Heart left ventricle (tissue), 16 donors: ENCODE data around the gene SLC25A2. TPM values are rescaled to one million over a fixed set of nuclear protein-coding genes. Genes with fewer than 3 reads are reported as not detected.
"Not testable (repeated sequence)": the region's sequence is repeated elsewhere in the genome, so short reads cannot be mapped to it uniquely, and the experiment has no call there.

Source experiments
- ATAC-seq, 4 donors: fragments of 200-7000 bp; cut with Tn5 transposase; one replicate each; pipeline ENCODE4 v1.9.1; 2020 to 2022; ENCODE audit warnings: moderate library complexity in 4 of 4, mild to moderate bottlenecking in 3 of 4, moderate number of reproducible peaks in 1 of 4
- DNase-seq, 5 donors: peaks; one replicate each; pipeline ENCODE4 v3.0.0-alpha.2; 2020
- H3K27ac ChIP-seq, 12 donors: fragments of 200-600 bp; sonication (generic) in 4 of 12; one replicate each; pipeline versions ENCODE4 v1.5.0 to v1.8.0; 2016 to 2022; ENCODE audit warnings: mild to moderate bottlenecking in 2 of 12
- H3K27me3 ChIP-seq, 9 donors: fragments of 200-600 bp; sonication (generic) in 2 of 9; one replicate each; pipeline versions ENCODE4 v1.5.1 to v1.8.0; 2016 to 2022; ENCODE audit warnings: mild to moderate bottlenecking in 3 of 9
- H3K36me3 ChIP-seq, 9 donors: fragments of 200-600 bp; sonication (generic) in 2 of 9; one replicate each; pipeline versions ENCODE4 v1.5.0 to v1.8.0; 2018 to 2022; ENCODE audit warnings: mild to moderate bottlenecking in 2 of 9
- H3K4me1 ChIP-seq, 12 donors: fragments of 200-600 bp; sonication (generic) in 4 of 12; one replicate each; pipeline versions ENCODE4 v1.5.0 to v1.8.0; 2016 to 2022; ENCODE audit warnings: mild to moderate bottlenecking in 3 of 12
- H3K4me3 ChIP-seq, 12 donors: fragments of 200-600 bp; sonication (generic) in 4 of 12; one replicate each; pipeline versions ENCODE4 v1.5.0 to v1.8.0; 2017 to 2022; ENCODE audit warnings: mild to moderate bottlenecking in 9 of 12, moderate library complexity in 4 of 12
- H3K9me3 ChIP-seq, 12 donors: fragments of 200-600 bp; sonication (generic) in 4 of 12; one replicate each; pipeline versions ENCODE4 v1.5.0 to v1.8.0; 2016 to 2022; ENCODE audit warnings: mild to moderate bottlenecking in 1 of 12
- POLR2A ChIP-seq, 2 donors: fragments of 450-650 bp; IDR thresholded peaks; one replicate each; pipeline ENCODE4 v1.6.1; 2017; ENCODE audit warnings: antibody characterized with exemption in 2 of 2, mild to moderate bottlenecking in 2 of 2, moderate library complexity in 2 of 2
- WGBS, 4 donors: extraction: QIAGEN DNeasy Blood & Tissue Kit in 2 of 4; methylation state at CpG; one replicate each; pipeline versions ENCODE4 v1.1.5 to v1.1.7; 2013 to 2018; 5-methylcytosine and 5-hydroxymethylcytosine counted together
- intact Hi-C, 10 donors: fragments of 100-400 bp; cut with DNase I; formaldehyde crosslinking; loops; one replicate each; pipeline versions ENCODE4 v1.11.1 to v1.14.2; 2022
- polyA plus RNA-seq, 2 donors: library from polyadenylated mRNA; stranded (reverse); fragments of 200-250 nt; gene quantifications; one replicate each; pipeline ENCODE4 v1.2.3, GENCODE V29; 2013
- total RNA-seq, 9 donors: library from RNA; depleted of rRNA in 2 of 9; stranded (reverse); fragments of >200 nt in 2 of 9; fragmentation: NEBNext Ultra II Directional in 3 of 9; extraction: Animal tissue kit (Norgen Biotek cat#: 25700) in 3 of 9; gene quantifications; one replicate each; pipeline versions ENCODE4 v1.1.0 to v1.2.4, GENCODE V29; 2016 to 2023
- TF ChIP-seq, protein P1 (sequence below), 12 donors: fragments of 200-600 bp; sonication (generic) in 4 of 12; IDR thresholded peaks; one replicate each; pipeline versions ENCODE4 v1.5.0 to v1.8.0; 2018 to 2022; ENCODE audit warnings: antibody characterized with exemption in 12 of 12, mild to moderate bottlenecking in 5 of 12
- donor health status: ischemic (EF 13 %, LVEDD 7.1; RV severe dilation, severe dysfunction).
- donor health status: healthy with polysubstance abuse.
- donor health status: DM: no; HTN: yes; CAD: no.
- donor health status: DM: no; HTN: no; CAD: no.
- donor health status: ischemic (EF 25% LVEDD 6.9; RV normal size, moderate dysfunction).
- donor health status: ischemic (EF 25% LVEDD 5.7; RV mildly dilated, moderate dysfunction).
- donor health status: healthy.
- donor health status: DM: yes; HTN: yes; CAD: no.
- donor health status: ischemic (EF 35%, LVEDD 5.7; RV mildly dilated, moderate dysfunction).
- donor health status: nonischemic (EF 11% LVEDD 7.7; RV severe dilation, severe dysfunction).
- donor health status: DM: yes; HTN: yes; CAD: no.
- donor health status: PGD.
- donor health status: ischemic (EF 29% LVEDD 5.4; RV normal size, mild dysfunction).
- donor health status: nonischemic (EF 23%, LVEDD 6.1; RV moderate dilation, normal function).

The SLC25A2 gene
- total and polyA plus RNA-seq, 11 donors: not detected

DNA sequence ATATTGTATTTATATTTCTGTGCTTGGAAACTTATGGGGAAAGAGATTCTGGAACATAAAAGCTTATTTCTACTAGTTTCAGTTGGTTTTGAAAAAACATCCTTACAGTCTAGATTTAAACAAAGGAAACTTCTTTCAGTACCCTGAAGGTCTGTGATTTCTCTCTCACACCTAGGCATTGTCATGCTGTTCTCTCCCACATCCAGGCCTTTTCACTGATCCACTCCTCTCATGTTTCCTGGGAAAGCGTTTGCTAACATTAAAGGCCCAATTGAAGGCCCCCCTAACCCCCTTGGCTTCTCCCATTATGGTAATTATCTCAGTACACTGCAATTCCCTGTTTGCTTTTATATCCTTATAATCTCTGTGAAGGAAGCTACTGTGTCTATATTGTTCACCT is 38.9 kb upstream of the SLC25A2 start:
- H3K27ac ChIP-seq: peak overlapping the region; percentile 55 to 82 (median 72)
- 16 to 21% (median 17%) methylated on average over 1 of the region's 1 CpG for WGBS, 4 donors

DNA sequence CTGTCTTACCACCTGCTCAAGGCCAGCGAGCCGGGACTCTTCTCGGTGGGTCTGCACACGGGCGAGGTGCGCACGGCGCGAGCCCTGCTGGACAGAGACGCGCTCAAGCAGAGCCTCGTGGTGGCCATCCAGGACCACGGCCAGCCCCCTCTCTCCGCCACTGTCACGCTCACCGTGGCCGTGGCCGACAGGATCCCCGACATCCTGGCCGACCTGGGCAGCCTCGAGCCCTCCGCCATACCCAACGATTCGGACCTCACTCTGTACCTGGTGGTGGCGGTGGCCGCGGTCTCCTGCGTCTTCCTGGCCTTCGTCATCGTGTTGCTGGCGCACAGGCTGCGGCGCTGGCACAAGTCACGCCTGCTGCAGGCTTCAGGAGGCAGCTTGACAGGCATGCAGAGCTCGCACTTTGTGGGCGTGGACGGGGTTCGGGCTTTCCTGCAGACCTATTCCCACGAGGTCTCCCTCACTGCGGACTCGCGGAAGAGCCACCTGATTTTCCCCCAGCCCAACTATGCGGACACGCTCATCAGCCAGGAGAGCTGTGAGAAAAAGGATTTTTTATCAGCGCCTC is 37.0 kb upstream of the SLC25A2 start:
- intact Hi-C loops: loop anchor here in 3 of 10 donors (5.0 to 10.0 kb wide), 4 partner anchors 64 to 221 kb away; partner anchors contain the start of genes PCDHGA9 (in 1 of the 3) and PCDHGB6 (in 1 of the 3)
- H3K36me3 ChIP-seq, ATAC-seq, H3K4me1 ChIP-seq: not testable (repeated sequence)
- 54 to 72% (median 65%) methylated on average over 34 to 45 of the region's 45 CpGs for WGBS, 4 donors
- Histone ChIP-seq H3K27me3 (peaks cover 0 to 28% (median 0%) of the 10 kb centered on the region in 9 donors), H3K27ac (peak overlapping the region in 3 of 12 donors; percentile 73 to 82 (median 81)), H3K9me3 (peaks cover 0 to 98% (median 46%) of the 10 kb centered on the region in 12 donors), H3K4me3 (peak overlapping the region in 11 of 12 donors; percentile 1 to 61 (median 38))
- peak in 1 of 5 donors; percentile 66 for DNase-seq

More for the DNA sequence above, 38.9 kb upstream of the SLC25A2 start:
- DNase-seq: no peak
- TF ChIP-seq POLR2A (IDR thresholded peaks at IDR 0.05): no peak
- TF ChIP-seq, protein P1, sequence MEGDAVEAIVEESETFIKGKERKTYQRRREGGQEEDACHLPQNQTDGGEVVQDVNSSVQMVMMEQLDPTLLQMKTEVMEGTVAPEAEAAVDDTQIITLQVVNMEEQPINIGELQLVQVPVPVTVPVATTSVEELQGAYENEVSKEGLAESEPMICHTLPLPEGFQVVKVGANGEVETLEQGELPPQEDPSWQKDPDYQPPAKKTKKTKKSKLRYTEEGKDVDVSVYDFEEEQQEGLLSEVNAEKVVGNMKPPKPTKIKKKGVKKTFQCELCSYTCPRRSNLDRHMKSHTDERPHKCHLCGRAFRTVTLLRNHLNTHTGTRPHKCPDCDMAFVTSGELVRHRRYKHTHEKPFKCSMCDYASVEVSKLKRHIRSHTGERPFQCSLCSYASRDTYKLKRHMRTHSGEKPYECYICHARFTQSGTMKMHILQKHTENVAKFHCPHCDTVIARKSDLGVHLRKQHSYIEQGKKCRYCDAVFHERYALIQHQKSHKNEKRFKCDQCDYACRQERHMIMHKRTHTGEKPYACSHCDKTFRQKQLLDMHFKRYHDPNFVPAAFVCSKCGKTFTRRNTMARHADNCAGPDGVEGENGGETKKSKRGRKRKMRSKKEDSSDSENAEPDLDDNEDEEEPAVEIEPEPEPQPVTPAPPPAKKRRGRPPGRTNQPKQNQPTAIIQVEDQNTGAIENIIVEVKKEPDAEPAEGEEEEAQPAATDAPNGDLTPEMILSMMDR (IDR thresholded peaks at IDR 0.05): no peak
- Histone ChIP-seq H3K4me1 (peaks cover 0 to 10% (median 0%) of the 10 kb centered on the region in 12 donors), H3K27me3 (peaks cover 0 to 28% (median 0%) of the 10 kb centered on the region in 9 donors), H3K9me3 (peaks cover 0 to 97% (median 47%) of the 10 kb centered on the region in 12 donors), H3K36me3 (peaks cover 0 to 4% (median 0%) of the 10 kb centered on the region in 9 donors), H3K4me3 (peak overlapping the region in 10 of 12 donors; percentile 21 to 61 (median 46))
- intact Hi-C loops: loop anchor here in 3 of 10 donors (5.0 to 10.0 kb wide), 4 partner anchors 62 to 220 kb away; partner anchors contain the start of genes PCDHGA9 (in 1 of the 3) and PCDHGB6 (in 1 of the 3)
- peak; percentile 50 to 69 (median 59) for ATAC-seq

DNA sequence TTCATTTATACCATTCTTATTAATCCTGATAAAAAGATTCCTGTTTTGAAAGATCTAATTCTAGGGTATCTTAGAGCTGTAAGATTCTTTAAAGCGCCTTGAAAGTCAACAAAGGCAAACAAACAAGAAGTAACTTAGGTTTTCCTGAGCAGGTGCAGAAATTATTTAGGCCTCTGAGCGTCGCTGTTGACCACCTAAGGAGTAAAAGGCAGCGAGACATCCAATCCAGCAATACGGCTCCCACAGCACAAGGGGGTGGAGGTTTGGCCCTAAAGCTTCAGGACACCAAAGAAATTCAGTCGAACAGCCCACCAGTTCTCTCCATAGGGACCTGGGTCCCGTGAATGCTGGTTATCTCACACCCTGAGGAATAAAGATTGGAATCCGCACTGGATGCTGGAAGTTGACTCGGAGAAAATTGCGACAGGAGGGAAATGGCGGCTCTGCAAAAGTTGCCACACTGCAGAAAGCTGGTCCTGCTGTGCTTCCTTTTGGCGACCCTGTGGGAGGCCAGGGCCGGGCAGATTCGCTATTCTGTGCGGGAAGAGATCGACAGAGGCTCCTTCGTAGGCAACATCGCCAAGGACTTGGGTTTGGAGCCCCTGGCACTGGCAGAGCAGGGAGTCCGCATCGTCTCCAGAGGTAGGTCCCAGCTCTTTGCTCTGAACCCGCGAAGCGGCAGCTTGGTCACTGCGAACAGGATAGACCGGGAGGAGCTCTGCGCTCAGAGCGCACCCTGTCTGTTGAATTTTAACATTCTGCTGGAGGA is 34.9 kb upstream of the SLC25A2 start, which contains the start of gene PCDHGA2:
PCDHGA2 (plus strand) TSS at position 223 of the 769 bp plus-strand sequence.
- intact Hi-C loops: loop anchor here in 5 of 10 donors (2.0 to 10.0 kb wide), 4 partner anchors 114 to 224 kb away; partner anchors contain the start of gene PCDHB14 (in 1 of the 5)

DNA sequence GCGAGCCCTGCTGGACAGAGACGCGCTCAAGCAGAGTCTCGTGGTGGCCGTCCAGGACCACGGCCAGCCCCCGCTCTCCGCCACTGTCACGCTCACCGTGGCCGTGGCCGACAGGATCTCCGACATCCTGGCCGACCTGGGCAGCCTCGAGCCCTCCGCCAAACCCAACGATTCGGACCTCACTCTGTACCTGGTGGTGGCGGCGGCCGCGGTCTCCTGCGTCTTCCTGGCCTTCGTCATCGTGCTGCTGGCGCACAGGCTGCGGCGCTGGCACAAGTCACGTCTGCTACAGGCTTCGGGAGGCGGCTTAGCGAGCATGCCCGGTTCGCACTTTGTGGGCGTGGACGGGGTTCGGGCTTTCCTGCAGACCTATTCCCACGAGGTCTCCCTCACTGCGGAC is 28.7 kb upstream of the SLC25A2 start:
- peaks cover 0 to 99% (median 24%) of the 10 kb centered on the region in 12 donors for H3K9me3 ChIP-seq
- 30 to 58% (median 48%) methylated on average over 7 to 39 of the region's 39 CpGs for WGBS, 4 donors
- not testable (repeated sequence) for H3K4me3 ChIP-seq, H3K4me1 ChIP-seq, H3K36me3 ChIP-seq, ATAC-seq, H3K27ac ChIP-seq
- DNase-seq: peak in 1 of 5 donors; percentile 43
- intact Hi-C loops: loop anchor here in 3 of 10 donors (5.0 to 10.0 kb wide), 3 partner anchors 80 to 192 kb away; partner anchors contain the start of genes PCDHB14 (in 1 of the 3) and PCDHGA10 (in 1 of the 3)
- H3K27me3 ChIP-seq: peaks cover 0 to 35% (median 0%) of the 10 kb centered on the region in 9 donors

More for the DNA sequence above, 34.9 kb upstream of the SLC25A2 start, which contains the start of gene PCDHGA2:
- peak in 2 of 5 donors; percentile 52 to 54 for DNase-seq
- Histone ChIP-seq H3K27me3 (peaks cover 0 to 34% (median 0%) of the 10 kb centered on the region in 9 donors), H3K4me1 (peaks cover 0 to 7% (median 0%) of the 10 kb centered on the region in 12 donors), H3K27ac (peak within 1 kb of the TSS; percentile 21 to 82 (median 75)), H3K4me3 (peak within 1 kb of the TSS; percentile 3 to 61 (median 51)), H3K9me3 (peaks cover 0 to 99% (median 40%) of the 10 kb centered on the region in 12 donors), H3K36me3 (no peaks in the 10 kb centered on the region)
- TF ChIP-seq, protein P1 (IDR thresholded peaks at IDR 0.05): peak; percentile 30 to 73 (median 53)
- no peak for TF ChIP-seq POLR2A (IDR thresholded peaks at IDR 0.05)
- WGBS, 4 donors: 7 to 12% (median 8%) methylated on average over 26 to 27 of the region's 27 CpGs
- ATAC-seq: peak; percentile 66 to 70 (median 69)
